Measurements from ENCODE around the gene CTNND2.

CTNND2 gene

DNA sequence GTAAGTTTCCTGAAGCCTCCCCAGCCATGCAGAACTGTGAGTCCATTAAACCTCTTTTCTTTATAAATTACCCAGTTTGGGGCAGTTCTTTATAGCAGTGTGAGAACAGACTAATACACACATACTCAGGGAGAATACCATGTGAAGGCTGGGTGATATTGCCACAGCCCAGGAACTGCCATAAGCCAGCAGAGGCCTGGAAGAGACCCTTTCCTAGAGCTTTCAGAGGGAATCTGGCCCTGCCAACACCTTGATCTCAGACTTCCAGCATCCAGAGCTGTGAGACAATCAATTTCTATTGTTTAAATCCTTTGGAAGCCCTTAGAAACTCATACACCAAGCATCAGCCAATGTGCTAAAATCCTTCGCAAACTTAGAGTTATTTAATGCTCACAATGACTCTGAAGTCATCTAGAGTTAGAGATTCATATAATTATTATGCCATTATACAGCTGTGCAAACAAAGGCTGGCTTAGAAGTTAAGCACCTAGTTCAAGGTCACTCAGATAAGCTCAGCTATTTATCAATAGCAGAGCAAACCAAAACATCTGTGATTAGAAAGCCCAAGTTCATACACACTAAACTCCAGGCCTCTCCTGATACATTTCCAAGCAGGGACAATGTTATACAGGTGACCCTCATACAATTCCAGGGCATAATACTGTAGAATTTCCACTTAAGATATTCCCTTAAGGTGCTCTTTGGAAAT, 611.4 kb downstream of the CTNND2 start:
- in situ Hi-C loops (cut with HindIII; ENCODE audit: low sequenced_read_pairs), result no loop called here

DNA sequence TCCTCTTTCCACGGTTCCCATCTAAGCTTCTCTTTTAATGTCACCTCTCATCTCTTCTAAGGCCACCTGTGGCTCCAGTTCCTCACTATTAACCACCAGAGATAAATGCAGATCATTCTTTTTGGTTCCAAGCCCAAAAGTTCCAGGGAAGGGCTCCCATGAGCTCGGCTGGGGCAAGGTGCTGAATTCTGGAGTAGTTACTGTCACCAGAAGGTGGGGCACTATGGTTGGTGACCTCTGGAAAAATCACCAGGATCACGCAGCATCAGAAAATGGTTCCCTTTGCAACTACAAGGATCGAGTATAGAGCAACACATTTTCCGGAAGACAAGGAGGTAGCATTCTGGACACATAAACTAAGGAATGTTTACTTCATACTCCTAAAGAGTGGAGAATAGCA, 614.5 kb downstream of the CTNND2 start:
- in situ Hi-C loops (cut with HindIII; ENCODE audit: low sequenced_read_pairs), result no loop called here

DNA sequence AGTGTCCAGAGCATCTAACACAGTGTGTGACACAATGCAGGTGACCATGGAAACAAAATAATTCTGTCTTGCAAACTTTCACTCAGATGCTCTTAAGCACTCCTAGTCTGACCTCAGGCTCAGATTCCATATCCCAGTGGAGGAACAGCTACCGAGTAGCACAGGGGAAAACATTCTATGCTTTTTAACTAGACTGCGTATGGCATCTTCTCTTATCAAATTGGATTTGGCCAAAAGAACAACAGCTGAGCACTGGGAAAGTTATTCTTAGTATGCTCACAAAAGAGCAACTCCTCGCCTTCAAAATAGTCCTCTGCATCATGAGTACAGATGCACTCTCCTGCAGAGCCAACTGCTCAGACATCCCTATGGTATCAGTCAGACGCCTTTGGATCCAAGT, 615.0 kb downstream of the CTNND2 start:
- in situ Hi-C loops (cut with HindIII; ENCODE audit: low sequenced_read_pairs), result no loop called here

- in situ Hi-C loops (cut with HindIII; ENCODE audit: low sequenced_read_pairs), result no loop called here
These were observed 622.4 kb downstream of the CTNND2 start for GRCh38 chr5:11281842-11282241.

- in situ Hi-C loops (cut with HindIII; ENCODE audit: low sequenced_read_pairs), result no loop called here
These were observed 626.9 kb downstream of the CTNND2 start for GRCh38 chr5:11277323-11277722.

GRCh38 chr5:11273180-11273903, 630.9 kb downstream of the CTNND2 start:
- in situ Hi-C loops (cut with HindIII; ENCODE audit: low sequenced_read_pairs), result no loop called here

DNA sequence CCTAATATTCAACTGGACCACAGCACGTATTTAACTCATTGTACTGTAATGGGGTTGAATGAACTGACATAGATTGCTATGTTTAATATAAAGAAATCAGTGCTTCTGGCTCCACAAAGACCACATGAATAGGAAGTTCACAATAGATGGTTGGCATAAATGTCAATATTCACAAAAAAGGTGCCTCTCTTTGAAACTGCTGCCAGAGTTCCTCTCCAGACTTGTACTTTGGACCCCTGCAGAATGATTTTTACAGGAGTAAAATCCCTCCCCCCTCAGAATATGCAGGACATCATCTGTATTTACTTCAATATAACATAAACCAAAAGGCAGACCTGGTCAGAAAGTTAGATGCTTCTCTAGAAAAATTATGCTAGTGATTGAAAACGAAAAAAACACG, 634.7 kb downstream of the CTNND2 start:
- in situ Hi-C loops (cut with HindIII; ENCODE audit: low sequenced_read_pairs), result no loop called here

DNA sequence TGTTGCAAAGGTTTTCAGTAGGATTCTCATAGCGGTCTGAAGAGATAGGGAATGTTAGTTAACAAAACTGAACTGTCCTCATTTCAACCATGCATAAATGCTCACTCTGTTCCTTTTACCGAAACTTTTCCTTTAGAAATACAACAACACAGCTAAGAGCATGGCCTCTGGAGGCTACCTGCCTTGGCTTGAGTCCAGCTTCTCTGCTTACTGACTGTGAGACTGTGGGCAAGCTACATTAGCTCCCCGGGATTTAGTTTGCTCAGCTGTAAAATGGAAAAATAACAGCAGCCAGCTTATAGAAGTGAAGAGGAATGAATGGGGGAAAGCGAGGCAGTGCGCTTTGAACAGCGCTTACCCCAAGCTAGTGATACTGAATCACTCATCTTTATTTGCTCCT, 635.4 kb downstream of the CTNND2 start:
- in situ Hi-C loops (cut with HindIII; ENCODE audit: low sequenced_read_pairs), result no loop called here

GRCh38 chr5:11266331-11266730, 637.9 kb downstream of the CTNND2 start:
- in situ Hi-C loops (cut with HindIII; ENCODE audit: low sequenced_read_pairs), result no loop called here

DNA sequence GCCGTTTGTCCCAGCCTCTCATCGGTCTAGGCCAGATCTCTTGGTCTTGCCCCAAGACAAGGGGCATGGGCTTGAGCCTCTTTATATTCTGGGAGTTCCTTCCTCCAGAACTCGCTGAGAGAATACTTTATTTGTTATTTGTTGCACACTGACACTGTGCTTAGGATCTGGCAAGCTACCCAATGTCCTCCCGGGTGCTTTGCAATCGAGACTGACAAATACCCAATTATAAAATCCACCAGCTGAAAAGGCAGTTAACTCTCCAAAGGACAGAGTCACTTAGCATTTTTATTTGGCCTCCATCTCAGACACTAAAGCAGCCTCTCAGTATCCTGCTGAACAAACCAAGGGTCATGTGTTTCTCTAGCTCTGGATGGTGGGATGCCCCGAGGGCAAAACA, 643.0 kb downstream of the CTNND2 start:
- in situ Hi-C loops (cut with HindIII; ENCODE audit: low sequenced_read_pairs), result no loop called here

DNA sequence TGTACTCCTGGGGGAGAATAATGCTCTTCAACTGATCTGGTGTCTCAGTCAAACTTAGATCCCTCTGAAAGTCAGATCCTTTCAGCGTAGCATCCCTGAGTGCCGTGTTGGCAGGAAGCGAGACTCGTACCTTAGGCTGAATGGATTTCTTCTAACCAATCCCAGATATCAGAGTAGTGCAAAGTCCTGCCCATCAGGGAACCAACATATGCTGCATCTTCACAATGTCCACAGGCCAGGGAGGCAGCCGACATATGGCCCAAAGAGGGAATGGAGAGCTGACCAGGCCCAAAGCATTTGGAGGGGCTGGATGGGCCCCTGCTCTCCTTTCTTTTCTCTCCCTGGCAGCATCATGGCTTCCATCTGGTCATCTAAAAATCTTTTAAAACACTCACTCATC, 646.2 kb downstream of the CTNND2 start:
- in situ Hi-C loops (cut with HindIII; ENCODE audit: low sequenced_read_pairs), result no loop called here

DNA sequence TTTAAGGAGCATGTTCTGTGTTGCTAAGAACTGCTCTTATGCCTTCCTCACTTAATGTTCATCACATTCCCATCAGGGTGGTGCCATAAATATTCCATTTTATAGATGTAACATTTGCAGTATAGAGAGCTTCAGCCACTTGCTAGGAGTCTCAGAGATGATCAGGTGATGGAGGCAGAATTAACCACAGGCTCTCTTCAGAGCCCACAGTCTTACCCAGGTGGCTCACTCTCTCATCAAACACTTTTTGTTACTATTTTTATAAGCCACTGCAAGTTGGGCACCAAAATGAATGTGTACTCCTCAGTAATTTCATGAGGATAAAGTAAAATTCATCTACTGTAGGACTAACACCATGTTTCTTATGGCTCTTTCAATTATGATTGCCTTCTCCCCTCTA, 651.7 kb downstream of the CTNND2 start:
- in situ Hi-C loops (cut with HindIII; ENCODE audit: low sequenced_read_pairs), result no loop called here

DNA sequence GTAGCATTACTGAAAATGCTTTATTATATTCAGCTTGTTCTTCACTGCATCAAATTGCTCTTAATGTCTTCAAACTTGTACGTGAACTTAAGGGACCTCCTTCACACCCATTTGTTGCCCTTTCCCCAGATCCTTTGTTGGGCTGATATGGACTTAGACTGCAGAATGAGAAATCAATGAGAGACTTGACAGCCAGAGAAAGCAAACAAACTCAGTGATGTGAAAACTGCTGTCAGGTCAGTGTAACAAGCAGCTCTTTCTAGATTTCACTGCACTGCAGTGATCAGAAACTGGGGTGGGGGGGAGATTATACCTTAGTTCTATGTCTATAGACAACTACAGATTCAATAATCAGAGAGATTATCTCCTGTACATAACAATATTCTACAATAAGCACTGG, 652.2 kb downstream of the CTNND2 start:
- in situ Hi-C loops (cut with HindIII; ENCODE audit: low sequenced_read_pairs), result no loop called here

DNA sequence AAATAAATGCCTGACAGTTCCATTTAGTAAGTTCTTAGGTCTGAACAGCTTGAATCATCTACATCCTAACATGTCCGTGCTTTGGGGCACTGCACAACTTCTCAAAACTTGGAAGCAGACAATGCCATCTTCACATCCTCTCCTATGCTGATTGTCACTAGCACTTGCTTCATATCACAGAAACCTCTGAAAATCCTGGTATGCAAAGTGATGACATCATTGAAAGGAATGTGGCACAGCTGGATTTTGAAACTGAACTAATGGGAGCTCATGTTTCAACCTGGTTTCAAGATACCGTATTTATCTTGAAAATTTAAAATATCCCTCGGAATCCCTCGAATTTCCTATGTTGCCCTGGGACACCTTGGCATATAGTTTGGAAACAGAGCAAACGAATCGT, 653.0 kb downstream of the CTNND2 start:
- in situ Hi-C loops (cut with HindIII; ENCODE audit: low sequenced_read_pairs), result no loop called here

GRCh38 chr5:11248966-11249365, 655.3 kb downstream of the CTNND2 start:
- in situ Hi-C loops (cut with HindIII; ENCODE audit: low sequenced_read_pairs), result no loop called here

GRCh38 chr5:11247224-11247623, 657.0 kb downstream of the CTNND2 start:
- in situ Hi-C loops (cut with HindIII; ENCODE audit: low sequenced_read_pairs), result no loop called here

DNA sequence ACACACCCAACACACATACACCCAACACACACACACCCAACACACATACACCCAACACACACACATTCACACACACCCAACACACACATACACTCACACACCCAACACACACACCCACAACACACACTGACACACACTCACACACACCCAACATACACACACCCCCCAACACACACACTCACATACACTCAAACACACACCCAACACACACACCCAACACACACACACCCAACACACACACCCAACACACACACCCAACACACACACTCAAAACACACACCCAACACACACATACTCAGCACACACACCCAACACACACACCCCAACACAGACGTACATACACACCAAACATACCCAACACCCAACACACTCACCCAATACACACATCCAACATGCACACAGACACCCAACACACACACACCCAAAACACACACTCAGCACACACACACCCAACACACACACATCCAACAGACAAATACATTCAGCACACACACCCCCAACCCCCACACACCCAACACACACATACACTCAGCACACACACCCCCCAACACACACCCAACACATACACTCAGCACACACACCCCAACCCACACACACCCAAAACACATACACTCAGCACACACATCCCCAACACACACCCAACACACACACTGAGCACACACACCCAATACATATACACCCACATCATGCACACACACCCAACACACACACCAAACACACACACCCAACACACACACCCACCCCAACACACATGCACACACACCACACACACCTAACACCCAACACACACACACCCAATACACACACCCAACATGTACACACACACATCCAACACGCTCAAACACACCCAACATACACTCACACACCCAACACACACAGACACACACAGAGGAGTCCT, 663.7 kb downstream of the CTNND2 start:
- in situ Hi-C loops (cut with HindIII; ENCODE audit: low sequenced_read_pairs), result no loop called here

DNA sequence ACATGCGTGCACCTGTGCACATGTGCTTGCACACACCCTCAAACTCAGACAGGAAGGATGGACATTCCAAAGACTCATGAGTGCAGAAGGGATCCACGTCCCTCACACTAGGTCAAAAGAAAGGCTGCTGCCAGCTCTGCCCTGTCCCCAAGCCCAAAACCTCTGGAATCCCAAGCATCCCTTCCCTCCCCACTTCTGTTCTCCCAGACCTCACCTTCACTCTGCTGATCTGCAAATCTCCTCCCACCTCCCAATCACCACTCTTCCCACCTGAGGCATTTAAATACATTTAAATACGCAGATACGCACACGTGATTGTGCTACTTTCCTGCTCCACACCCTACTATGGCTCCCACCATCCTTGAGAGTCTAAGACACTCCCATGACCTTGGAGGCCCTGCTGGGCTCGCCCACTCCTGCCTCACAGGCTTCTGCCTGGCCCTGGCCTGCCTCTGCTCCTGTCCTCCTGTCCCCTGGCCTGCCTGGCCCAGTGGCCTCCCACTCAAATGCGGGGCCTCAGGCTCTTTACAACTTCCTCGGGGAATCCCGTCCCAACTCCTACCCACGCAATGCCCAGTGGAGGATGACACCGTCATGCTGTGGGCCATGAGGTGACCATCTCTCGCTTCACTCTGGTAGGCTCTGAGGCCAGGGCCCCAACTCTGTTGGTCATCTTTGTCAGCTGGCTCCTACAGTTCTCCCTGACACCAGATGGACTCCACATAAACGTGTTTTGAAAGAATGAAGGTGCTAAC, 664.8 kb downstream of the CTNND2 start:
- in situ Hi-C loops (cut with HindIII; ENCODE audit: low sequenced_read_pairs), result no loop called here

- in situ Hi-C loops (cut with HindIII; ENCODE audit: low sequenced_read_pairs), result no loop called here
These were observed 669.7 kb downstream of the CTNND2 start for GRCh38 chr5:11234501-11234911.

DNA sequence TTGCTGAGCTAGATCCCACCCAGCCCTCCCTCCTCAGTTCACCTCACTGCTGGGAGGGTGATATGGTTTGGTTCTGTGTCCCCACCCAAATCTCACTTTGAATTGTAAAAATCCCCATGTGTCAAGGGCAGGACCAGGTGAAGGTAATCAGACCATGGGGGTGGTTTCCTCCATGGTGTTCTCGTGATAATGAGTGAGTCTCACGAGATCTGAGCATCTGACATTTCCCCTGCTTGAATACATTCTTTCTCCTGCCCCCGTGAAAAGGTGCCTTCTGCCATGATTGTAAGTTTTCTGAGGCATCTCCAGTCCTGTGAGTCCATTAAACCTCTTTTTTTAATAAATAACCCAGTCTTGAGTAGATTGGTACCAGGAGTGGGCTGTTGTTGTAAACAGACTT, 673.4 kb downstream of the CTNND2 start:
- in situ Hi-C loops (cut with HindIII; ENCODE audit: low sequenced_read_pairs), result no loop called here

DNA sequence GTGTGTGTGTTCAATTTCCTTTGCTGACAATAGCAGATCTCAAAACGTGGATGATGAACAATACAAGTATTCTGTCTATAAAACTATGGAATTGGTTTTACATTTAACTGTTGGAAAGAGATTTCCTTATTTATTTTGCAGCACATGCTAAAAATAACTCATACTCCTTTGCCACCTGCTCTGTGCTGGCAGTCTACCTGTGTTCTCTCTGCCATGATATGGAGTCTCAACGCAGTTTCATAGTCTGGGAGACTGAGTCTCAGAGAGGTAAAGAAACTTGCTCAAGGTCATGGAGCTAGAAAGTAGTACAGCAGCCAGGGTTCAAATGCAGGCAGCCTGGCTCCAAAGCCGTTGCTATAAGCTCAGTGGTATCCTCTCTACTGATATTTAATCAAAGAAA, 677.2 kb downstream of the CTNND2 start:
- in situ Hi-C loops (cut with HindIII; ENCODE audit: low sequenced_read_pairs), result no loop called here

Measured in endothelial cell of hepatic sinusoid (primary cell).